SK-N-SH treated with all-trans-retinoic acid at 6 μM for 48 hours (cell line): ENCODE data around the gene DSN1.

ENCODE experiments used
- ATAC-seq: fragments of 200-7000 bp; cut with Tn5 transposase; 3 replicates; pipeline ENCODE4 v1.9.1; 2020; ENCODE audit warnings: mild to moderate bottlenecking, moderate library complexity
- BACH2 ChIP-seq: fragments of 250-450 bp; sonication (Bioruptor Pico); IDR thresholded peaks from 2 replicates; pipeline ENCODE4 v1.9.0; 2021; ENCODE audit warnings: mild to moderate bottlenecking, borderline replicate concordance
- CSDC2 ChIP-seq: fragments of 250-450 bp; sonication (Bioruptor Pico); IDR thresholded peaks from 2 replicates; pipeline ENCODE4 v1.5.0; 2020; ENCODE audit warnings: mild to moderate bottlenecking, moderate library complexity
- ESRRG ChIP-seq: fragments of 250-450 bp; sonication (Bioruptor Pico); IDR thresholded peaks from 2 replicates; pipeline ENCODE4 v1.6.1; 2021; ENCODE audit warnings: mild to moderate bottlenecking
- GLIS3 ChIP-seq: fragments of 250-450 bp; sonication (Bioruptor Pico); IDR thresholded peaks from 2 replicates; pipeline ENCODE4 v1.5.0; 2020; ENCODE audit warnings: mild to moderate bottlenecking, moderate library complexity
- ISL1 ChIP-seq: fragments of 250-450 bp; sonication (Bioruptor Pico); IDR thresholded peaks from 2 replicates; pipeline ENCODE4 v2.1.2; 2022; ENCODE audit warnings: mild to moderate bottlenecking, moderate library complexity
- OSR1 ChIP-seq: fragments of 250-450 bp; sonication (Bioruptor Pico); IDR thresholded peaks from 2 replicates; pipeline ENCODE4 v1.8.0; 2022; ENCODE audit warnings: moderate library complexity, mild to moderate bottlenecking, inconsistent platforms
- PPARA ChIP-seq: fragments of 250-450 bp; sonication (Bioruptor Pico); IDR thresholded peaks from 2 replicates; pipeline ENCODE4 v1.5.0; 2020; ENCODE audit warnings: mild to moderate bottlenecking, borderline replicate concordance
- RARB ChIP-seq: fragments of 250-450 bp; sonication (Bioruptor Pico); IDR thresholded peaks from 2 replicates; pipeline ENCODE4 v1.8.0; 2021; ENCODE audit warnings: mild to moderate bottlenecking, moderate library complexity
- SNAI2 ChIP-seq: fragments of 250-450 bp; sonication (Bioruptor Pico); IDR thresholded peaks from 2 replicates; pipeline ENCODE4 v1.5.0; 2020; ENCODE audit warnings: mild to moderate bottlenecking, moderate library complexity
- TCF4 ChIP-seq: fragments of 250-450 bp; sonication (Bioruptor Pico); IDR thresholded peaks from 2 replicates; pipeline ENCODE4 v1.8.0; 2021; ENCODE audit warnings: mild to moderate bottlenecking, moderate library complexity, borderline replicate concordance
- TOX ChIP-seq: fragments of 250-450 bp; sonication (Bioruptor Pico); IDR thresholded peaks from 2 replicates; pipeline ENCODE4 v1.8.0; 2021; ENCODE audit warnings: mild to moderate bottlenecking, moderate library complexity, borderline replicate concordance
- ZC3H10 ChIP-seq: fragments of 250-450 bp; sonication (Bioruptor Pico); IDR thresholded peaks from 2 replicates; pipeline ENCODE4 v1.5.1; 2021; ENCODE audit warnings: mild to moderate bottlenecking, moderate library complexity
- ZFP3 ChIP-seq: fragments of 250-450 bp; sonication (Bioruptor Pico); IDR thresholded peaks from 2 replicates; pipeline ENCODE4 v1.5.0; 2020; ENCODE audit warnings: mild to moderate bottlenecking, moderate library complexity
- ZFP30 ChIP-seq: fragments of 450-650 bp; formaldehyde crosslinking; IDR thresholded peaks from 2 replicates; pipeline ENCODE4 v1.5.0; 2022; ENCODE audit warnings: mild to moderate bottlenecking, moderate library complexity
- ZNF565 ChIP-seq: fragments of 450-650 bp; formaldehyde crosslinking; conservative IDR thresholded peaks from 2 replicates; pipeline ENCODE4 v1.5.0; 2020; ENCODE audit warnings: low read depth, mild to moderate bottlenecking, moderate library complexity
- ZNF70 ChIP-seq: fragments of 450-650 bp; formaldehyde crosslinking; IDR thresholded peaks from 2 replicates; pipeline ENCODE4 v1.5.0; 2020; ENCODE audit warnings: mild to moderate bottlenecking, moderate library complexity
- ZNF8 ChIP-seq: fragments of 450-650 bp; formaldehyde crosslinking; IDR thresholded peaks from 2 replicates; pipeline ENCODE4 v1.5.0; 2020; ENCODE audit warnings: mild to moderate bottlenecking, moderate library complexity
- TF ChIP-seq, protein P1 (sequence below): fragments of 250-450 bp; sonication (Bioruptor Pico); IDR thresholded peaks from 2 replicates; pipeline ENCODE4 v1.5.0; 2020; ENCODE audit warnings: mild to moderate bottlenecking, moderate library complexity
- TF ChIP-seq, protein P2 (sequence below): fragments of 250-450 bp; sonication (Bioruptor Pico); IDR thresholded peaks from 2 replicates; pipeline ENCODE4 v1.5.1; 2021; ENCODE audit warnings: mild to moderate bottlenecking, moderate library complexity
- TF ChIP-seq, protein P3 (sequence below): fragments of 250-450 bp; sonication (Bioruptor Pico); IDR thresholded peaks from 2 replicates; pipeline ENCODE4 v1.5.1; 2020; ENCODE audit warnings: low read depth, mild to moderate bottlenecking, moderate library complexity
- TF ChIP-seq, protein P4 (sequence below): fragments of 250-450 bp; sonication (Bioruptor Pico); IDR thresholded peaks from 2 replicates; pipeline ENCODE4 v1.8.0; 2021; ENCODE audit warnings: low read depth, mild to moderate bottlenecking, moderate library complexity, borderline replicate concordance
- TF ChIP-seq, protein P5 (sequence below): fragments of 250-450 bp; sonication (Bioruptor Pico); IDR thresholded peaks from 2 replicates; pipeline ENCODE4 v1.8.0; 2020; ENCODE audit warnings: mild to moderate bottlenecking, moderate library complexity, borderline replicate concordance

Gene DSN1

DNA sequence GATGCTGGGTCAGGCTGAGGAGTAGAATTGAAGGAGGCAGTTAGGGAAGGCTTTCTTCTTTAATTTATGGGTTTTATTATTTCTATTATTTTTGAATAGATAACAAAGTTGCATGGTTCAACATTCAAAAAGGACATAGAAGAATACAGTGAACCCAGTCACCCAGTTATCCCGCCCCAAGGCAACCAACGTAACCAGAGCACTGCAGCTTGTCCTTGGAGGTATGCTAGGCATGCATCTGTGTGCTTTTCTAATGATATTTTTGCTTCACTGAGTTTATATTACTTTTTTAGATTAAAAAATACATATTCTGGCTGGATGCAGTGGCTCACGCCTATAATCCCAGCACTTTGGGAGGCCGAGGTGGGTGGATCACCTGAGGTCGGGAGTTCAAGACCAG is 47.4 kb upstream of the DSN1 start:
- TF ChIP-seq ZC3H10 (CRISPR knock-in tag) (no peak), RARB (CRISPR knock-in tag) (no peak), BACH2 (no peak), TCF4 (CRISPR knock-in tag) (no peak)
- TF ChIP-seq, protein P1, sequence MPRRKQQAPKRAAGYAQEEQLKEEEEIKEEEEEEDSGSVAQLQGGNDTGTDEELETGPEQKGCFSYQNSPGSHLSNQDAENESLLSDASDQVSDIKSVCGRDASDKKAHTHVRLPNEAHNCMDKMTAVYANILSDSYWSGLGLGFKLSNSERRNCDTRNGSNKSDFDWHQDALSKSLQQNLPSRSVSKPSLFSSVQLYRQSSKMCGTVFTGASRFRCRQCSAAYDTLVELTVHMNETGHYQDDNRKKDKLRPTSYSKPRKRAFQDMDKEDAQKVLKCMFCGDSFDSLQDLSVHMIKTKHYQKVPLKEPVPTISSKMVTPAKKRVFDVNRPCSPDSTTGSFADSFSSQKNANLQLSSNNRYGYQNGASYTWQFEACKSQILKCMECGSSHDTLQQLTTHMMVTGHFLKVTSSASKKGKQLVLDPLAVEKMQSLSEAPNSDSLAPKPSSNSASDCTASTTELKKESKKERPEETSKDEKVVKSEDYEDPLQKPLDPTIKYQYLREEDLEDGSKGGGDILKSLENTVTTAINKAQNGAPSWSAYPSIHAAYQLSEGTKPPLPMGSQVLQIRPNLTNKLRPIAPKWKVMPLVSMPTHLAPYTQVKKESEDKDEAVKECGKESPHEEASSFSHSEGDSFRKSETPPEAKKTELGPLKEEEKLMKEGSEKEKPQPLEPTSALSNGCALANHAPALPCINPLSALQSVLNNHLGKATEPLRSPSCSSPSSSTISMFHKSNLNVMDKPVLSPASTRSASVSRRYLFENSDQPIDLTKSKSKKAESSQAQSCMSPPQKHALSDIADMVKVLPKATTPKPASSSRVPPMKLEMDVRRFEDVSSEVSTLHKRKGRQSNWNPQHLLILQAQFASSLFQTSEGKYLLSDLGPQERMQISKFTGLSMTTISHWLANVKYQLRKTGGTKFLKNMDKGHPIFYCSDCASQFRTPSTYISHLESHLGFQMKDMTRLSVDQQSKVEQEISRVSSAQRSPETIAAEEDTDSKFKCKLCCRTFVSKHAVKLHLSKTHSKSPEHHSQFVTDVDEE (CRISPR knock-in tag) = no peak
- ATAC-seq = no peak

DNA sequence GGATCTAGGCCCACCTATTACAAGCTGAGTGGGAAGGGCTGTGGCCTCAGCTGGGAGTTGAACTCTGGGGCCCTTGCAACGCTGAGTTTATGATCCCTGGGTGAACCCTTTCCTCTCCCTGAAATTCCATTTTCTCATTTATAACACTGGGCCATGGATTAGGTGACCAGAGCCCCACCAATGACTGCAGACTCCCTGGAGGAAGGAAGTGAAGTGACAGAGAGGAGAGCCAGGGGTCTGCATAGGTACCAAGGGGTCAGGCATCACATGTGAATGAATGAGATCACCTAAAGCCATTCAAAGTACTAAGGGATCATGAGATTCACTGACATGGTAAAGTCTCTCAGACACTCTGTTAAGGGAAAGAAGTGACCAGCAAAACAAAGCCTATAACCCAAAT is 46.5 kb upstream of the DSN1 start:
- ATAC-seq = no peak
- TF ChIP-seq ZFP3 (CRISPR knock-in tag) = no peak
- no peak for TF ChIP-seq BACH2
- TF ChIP-seq ZFP30 = no peak
- TF ChIP-seq, protein P2, sequence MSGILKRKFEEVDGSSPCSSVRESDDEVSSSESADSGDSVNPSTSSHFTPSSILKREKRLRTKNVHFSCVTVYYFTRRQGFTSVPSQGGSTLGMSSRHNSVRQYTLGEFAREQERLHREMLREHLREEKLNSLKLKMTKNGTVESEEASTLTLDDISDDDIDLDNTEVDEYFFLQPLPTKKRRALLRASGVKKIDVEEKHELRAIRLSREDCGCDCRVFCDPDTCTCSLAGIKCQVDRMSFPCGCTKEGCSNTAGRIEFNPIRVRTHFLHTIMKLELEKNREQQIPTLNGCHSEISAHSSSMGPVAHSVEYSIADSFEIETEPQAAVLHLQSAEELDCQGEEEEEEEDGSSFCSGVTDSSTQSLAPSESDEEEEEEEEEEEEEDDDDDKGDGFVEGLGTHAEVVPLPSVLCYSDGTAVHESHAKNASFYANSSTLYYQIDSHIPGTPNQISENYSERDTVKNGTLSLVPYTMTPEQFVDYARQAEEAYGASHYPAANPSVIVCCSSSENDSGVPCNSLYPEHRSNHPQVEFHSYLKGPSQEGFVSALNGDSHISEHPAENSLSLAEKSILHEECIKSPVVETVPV = no peak
- no peak for TF ChIP-seq OSR1 (CRISPR knock-in tag)
- no peak for TF ChIP-seq ZNF565 (CRISPR knock-in tag)
- TF ChIP-seq PPARA (CRISPR knock-in tag) = no peak

DNA sequence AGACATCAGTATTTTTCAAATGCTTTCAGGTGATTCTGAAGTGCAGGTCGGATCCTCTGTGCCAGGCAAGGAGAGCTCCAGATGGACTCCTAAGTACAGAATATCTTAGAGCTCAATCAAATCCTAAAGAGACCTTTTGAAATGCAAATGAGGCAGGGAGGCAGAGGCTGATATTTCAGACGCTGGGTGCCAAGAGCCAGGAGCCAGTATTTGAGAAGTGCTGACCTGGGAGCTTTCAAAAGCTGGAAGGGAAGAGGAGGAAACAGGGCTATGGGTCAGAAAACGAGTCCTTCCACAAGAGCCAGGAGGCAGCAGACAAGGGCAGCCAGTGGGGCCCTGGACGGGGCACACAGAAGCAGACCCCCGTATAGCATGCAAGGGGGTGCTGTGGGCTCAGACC is 46.1 kb upstream of the DSN1 start:
- ATAC-seq = no peak
- TF ChIP-seq, protein P2 = no peak
- TF ChIP-seq, protein P3, sequence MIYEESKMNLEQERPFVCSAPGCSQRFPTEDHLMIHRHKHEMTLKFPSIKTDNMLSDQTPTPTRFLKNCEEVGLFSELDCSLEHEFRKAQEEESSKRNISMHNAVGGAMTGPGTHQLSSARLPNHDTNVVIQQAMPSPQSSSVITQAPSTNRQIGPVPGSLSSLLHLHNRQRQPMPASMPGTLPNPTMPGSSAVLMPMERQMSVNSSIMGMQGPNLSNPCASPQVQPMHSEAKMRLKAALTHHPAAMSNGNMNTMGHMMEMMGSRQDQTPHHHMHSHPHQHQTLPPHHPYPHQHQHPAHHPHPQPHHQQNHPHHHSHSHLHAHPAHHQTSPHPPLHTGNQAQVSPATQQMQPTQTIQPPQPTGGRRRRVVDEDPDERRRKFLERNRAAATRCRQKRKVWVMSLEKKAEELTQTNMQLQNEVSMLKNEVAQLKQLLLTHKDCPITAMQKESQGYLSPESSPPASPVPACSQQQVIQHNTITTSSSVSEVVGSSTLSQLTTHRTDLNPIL (CRISPR knock-in tag) = no peak
- TF ChIP-seq OSR1 (CRISPR knock-in tag) (no peak), ZC3H10 (CRISPR knock-in tag) (no peak), ZNF70 (CRISPR knock-in tag) (no peak), ZNF565 (CRISPR knock-in tag) (no peak), ZNF8 (CRISPR knock-in tag) (no peak), GLIS3 (no peak), SNAI2 (CRISPR knock-in tag) (no peak), ISL1 (CRISPR knock-in tag) (no peak), BACH2 (no peak), CSDC2 (CRISPR knock-in tag) (no peak), PPARA (CRISPR knock-in tag) (no peak), TOX (CRISPR knock-in tag) (no peak), ZFP30 (no peak), ZFP3 (CRISPR knock-in tag) (no peak), ESRRG (CRISPR knock-in tag) (no peak)
- TF ChIP-seq, protein P4, sequence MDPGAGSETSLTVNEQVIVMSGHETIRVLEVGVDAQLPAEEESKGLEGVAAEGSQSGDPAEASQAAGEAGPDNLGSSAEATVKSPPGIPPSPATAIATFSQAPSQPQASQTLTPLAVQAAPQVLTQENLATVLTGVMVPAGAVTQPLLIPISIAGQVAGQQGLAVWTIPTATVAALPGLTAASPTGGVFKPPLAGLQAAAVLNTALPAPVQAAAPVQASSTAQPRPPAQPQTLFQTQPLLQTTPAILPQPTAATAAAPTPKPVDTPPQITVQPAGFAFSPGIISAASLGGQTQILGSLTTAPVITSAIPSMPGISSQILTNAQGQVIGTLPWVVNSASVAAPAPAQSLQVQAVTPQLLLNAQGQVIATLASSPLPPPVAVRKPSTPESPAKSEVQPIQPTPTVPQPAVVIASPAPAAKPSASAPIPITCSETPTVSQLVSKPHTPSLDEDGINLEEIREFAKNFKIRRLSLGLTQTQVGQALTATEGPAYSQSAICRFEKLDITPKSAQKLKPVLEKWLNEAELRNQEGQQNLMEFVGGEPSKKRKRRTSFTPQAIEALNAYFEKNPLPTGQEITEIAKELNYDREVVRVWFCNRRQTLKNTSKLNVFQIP = no peak
- TF ChIP-seq, protein P1 (CRISPR knock-in tag) = no peak
- TF ChIP-seq, protein P5, sequence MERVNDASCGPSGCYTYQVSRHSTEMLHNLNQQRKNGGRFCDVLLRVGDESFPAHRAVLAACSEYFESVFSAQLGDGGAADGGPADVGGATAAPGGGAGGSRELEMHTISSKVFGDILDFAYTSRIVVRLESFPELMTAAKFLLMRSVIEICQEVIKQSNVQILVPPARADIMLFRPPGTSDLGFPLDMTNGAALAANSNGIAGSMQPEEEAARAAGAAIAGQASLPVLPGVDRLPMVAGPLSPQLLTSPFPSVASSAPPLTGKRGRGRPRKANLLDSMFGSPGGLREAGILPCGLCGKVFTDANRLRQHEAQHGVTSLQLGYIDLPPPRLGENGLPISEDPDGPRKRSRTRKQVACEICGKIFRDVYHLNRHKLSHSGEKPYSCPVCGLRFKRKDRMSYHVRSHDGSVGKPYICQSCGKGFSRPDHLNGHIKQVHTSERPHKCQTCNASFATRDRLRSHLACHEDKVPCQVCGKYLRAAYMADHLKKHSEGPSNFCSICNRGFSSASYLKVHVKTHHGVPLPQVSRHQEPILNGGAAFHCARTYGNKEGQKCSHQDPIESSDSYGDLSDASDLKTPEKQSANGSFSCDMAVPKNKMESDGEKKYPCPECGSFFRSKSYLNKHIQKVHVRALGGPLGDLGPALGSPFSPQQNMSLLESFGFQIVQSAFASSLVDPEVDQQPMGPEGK = no peak
